GM18520 (cell line): ENCODE data around the gene JAK2.

Experiments used
- ATAC-seq: cut with Tn5 transposase; IDR thresholded peaks from one replicate; pipeline ENCODE4 v1.9.1; 2021; ENCODE audit not compliant: unreplicated experiment

JAK2 gene

DNA sequence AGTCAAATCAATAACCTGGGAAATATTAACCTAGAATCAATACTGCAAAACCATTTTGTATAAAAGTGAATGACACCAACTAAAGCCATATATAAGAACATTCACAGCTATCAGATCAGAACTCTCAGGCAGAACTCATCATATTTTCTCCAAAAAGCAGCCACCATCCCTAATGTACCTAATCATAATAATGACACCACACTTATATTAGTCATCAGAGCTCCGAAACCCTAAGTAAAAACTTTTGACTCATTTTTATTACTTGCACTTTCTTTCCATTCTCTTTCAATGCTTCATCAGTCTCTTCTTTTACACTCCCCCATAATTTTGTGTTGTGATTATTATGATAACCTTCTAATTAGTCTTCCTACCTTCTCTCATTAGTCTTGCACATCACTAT is 155.1 kb downstream of the JAK2 start:
- no peak for ATAC-seq

GRCh38 chr9:5144217-5144616 is 159.1 kb downstream of the JAK2 start:
- ATAC-seq = no peak

DNA sequence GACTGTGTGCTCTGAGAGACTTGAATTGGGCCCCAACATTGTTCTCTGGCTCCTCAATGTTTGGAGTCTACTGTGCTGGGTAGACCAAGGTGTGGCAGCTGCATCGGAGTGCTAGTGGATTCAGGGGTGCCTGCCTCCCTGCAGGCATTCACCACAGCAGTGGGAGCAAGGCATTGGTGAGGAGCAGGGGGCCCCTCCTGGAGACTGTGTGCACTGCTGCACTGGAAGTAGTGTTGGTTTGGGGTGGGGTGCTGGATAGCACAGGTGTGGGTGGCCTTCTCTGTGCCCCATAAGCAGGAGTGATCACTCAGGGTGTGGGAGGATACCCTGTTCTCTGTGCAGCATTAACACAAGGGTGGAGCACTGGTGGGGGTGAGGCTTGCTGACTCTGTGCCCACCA is 161.2 kb downstream of the JAK2 start:
- ATAC-seq = no peak
